Measurements from ENCODE around the gene C1QL4.
"Not testable (repeated sequence)": the region's sequence is repeated elsewhere in the genome, so short reads cannot be mapped to it uniquely, and the experiment has no call there.

C1QL4 gene

DNA sequence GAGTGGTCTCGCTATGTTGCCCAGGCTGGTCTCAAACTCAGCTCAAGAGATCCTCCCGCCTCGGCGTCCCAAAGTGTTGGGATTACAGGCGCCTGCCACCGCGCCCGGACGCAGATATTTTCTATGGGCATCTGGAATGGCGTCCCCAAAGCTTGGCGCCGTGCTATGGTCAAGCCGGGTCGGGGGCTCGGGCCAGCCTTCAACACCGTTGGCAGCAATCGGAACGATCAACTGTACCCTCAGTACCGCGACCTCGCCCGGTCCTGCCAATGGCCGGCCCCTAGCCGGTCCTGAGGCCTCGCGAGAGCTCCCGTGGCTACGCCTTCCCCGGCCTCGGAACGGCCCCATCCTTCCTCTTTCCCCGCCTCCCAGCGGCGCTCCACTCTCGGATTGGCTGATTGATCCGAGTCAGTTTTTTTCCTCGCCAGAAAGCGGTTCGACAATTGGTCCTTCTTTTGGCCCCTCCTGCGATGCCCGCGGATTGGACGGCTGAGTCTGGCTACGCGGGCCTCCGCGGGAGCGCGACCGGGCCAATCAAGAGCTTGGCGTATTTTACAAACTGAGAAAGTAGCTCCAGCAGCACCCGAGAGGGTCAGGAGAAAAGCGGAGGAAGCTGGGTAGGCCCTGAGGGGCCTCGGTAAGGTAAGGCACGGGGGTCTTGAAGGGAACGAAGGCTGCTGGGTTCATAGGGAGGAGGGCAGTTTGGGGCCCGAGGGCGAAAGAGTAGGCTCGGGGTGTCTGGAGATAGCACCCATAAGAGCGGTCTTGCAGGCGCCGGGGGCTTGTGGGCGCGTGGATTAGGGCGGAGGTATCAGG, 14.1 kb downstream of the C1QL4 start, which contains the start of gene TROAP:
Gene TROAP, plus strand, starts transcription at position 548 of the 816 bp plus-strand sequence. CDS start 354 bp downstream, outside the sequence.
- Histone ChIP-seq H3K9me3 (ENCODE audit: control insufficient read depth, insufficient read depth, low read length) (no peaks in the 10 kb centered on the region), H3K4me3 (ENCODE audit: low read length) (peak within 1 kb of the TSS; percentile 68; the same call in 1 of the 2 replicates), H3K27ac (ENCODE audit: low read length) (no peak within 1 kb of the TSS), H3K4me1 (ENCODE audit: control insufficient read depth, insufficient read depth, low read length) (0 out of 2 replicates have a peak, but pooled peaks cover 1% of the 10 kb centered on the region), H3K36me3 (ENCODE audit: control insufficient read depth, insufficient read depth, low read length) (peaks cover 13% of the 10 kb centered on the region), H3K27me3 (ENCODE audit: control insufficient read depth, insufficient read depth, low read length) (no peaks in the 10 kb centered on the region)
- peak; percentile 96 for DNase-seq (ENCODE audit: low read depth, low spot score)
- no CpG with 5 or more reads among the region's 65 CpGs for WGBS (ENCODE audit: insufficient coverage, insufficient read length)

DNA sequence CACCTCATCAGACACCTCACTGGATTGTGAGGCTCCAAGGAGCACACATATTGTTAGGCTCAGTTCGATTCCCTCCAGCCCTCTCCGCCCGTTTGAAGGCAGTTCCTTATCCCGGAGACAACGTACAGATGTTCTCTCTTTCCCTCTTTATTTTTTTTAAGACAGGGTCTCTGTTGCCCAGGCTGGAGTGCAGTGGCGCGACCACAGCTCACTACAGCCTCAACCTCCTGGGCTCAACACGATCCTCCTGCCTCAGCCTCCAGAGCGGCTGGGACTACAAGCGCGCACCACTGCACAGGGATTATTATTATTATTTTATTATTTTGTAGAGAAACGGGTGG, 14.7 kb downstream of the C1QL4 start:
- H3K27ac ChIP-seq (ENCODE audit: low read length): no peak overlapping the region
- no peaks in the 10 kb centered on the region for H3K27me3 ChIP-seq (ENCODE audit: control insufficient read depth, insufficient read depth, low read length)
- H3K9me3 ChIP-seq (ENCODE audit: control insufficient read depth, insufficient read depth, low read length): no peaks in the 10 kb centered on the region
- H3K36me3 ChIP-seq (ENCODE audit: control insufficient read depth, insufficient read depth, low read length): peaks cover 12% of the 10 kb centered on the region
- DNase-seq (ENCODE audit: low read depth, low spot score): no peak
- no CpG with 5 or more reads among the region's 12 CpGs for WGBS (ENCODE audit: insufficient coverage, insufficient read length)
- peak overlapping the region; percentile 66; the same call in 1 of the 2 replicates for H3K4me3 ChIP-seq (ENCODE audit: low read length)
- H3K4me1 ChIP-seq (ENCODE audit: control insufficient read depth, insufficient read depth, low read length): 0 out of 2 replicates have a peak, but pooled peaks cover 1% of the 10 kb centered on the region

DNA sequence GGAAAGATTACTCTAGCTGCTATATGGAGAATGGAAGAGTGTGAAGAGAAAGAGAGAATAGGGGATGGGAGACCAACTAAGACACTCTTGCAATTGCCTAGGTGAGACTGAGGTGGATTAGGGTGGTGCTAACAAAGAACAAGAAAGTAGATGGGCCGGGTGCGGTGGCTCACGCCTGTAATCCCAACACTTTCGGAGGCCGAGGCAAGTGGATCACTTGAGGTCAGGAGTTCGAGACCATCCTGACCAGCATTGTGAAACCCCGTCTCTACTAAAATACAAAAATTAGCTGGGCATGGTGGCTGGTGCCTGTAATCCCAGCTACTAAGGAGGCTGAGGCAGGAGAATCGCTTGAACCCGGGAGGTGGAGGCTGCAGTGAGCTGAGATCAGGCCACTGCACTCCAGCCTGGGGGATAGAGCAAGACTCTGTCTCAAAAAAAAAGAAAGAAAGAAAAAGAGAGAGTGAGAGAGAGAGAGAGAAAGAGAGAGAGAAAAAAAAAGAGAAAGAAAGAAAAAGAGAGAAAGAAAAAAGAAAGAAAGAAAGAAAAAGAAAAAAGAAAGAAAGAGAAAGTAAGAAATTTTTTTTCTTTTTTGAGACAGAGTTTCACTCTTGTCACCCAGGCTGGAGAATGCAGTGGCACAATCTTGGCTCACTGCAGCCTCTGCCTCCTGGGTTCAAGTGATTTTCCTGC, 16.4 kb downstream of the C1QL4 start:
- H3K36me3 ChIP-seq (ENCODE audit: control insufficient read depth, insufficient read depth, low read length); H3K4me1 ChIP-seq (ENCODE audit: control insufficient read depth, insufficient read depth, low read length); DNase-seq (ENCODE audit: low read depth, low spot score); H3K9me3 ChIP-seq (ENCODE audit: control insufficient read depth, insufficient read depth, low read length); H3K27me3 ChIP-seq (ENCODE audit: control insufficient read depth, insufficient read depth, low read length); H3K27ac ChIP-seq (ENCODE audit: low read length); H3K4me3 ChIP-seq (ENCODE audit: low read length): not testable (repeated sequence)
- no CpG with 5 or more reads among the region's 9 CpGs for WGBS (ENCODE audit: insufficient coverage, insufficient read length)

DNA sequence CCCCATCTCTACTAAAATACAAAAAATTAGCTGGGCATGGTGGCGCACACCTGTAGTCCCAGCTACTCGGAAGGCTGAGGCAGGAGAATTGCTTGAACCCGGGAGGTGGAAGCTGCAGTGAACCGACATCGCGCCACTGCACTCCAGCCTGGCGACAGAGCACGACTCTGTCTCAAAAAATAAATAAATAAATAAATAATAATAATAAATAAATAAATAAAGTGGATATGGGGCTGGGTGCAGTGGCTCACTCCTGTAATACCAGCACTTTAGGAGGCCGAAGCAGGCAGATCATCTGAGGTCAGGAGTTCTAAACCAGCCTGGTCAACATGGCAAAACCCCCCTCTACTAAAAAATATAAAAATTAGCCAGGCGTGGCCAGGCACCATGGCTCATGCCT, 19.9 kb downstream of the C1QL4 start:
- no CpG with 5 or more reads among the region's 10 CpGs for WGBS (ENCODE audit: insufficient coverage, insufficient read length)

DNA sequence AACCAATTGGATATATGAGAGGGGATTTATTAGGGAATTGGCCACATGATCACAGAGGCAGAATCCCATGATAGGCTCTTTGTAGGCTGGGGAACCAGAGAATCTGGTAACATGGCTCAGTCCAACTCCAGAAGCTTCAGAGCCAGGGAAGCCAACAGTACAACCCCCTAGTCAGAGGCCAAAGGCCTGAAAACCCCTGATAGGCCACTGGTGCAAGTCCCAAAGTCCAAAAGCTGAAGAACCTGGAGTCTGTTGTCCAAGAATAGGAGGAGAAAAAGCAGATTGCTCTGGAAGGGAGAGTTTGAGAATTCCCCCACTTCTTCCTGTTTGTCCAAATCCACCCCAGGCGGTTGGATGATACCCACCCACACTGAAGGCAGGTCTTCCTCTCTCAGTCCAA, 22.2 kb downstream of the C1QL4 start:
- Histone ChIP-seq H3K27ac (ENCODE audit: low read length) (no peak overlapping the region), H3K36me3 (ENCODE audit: control insufficient read depth, insufficient read depth, low read length) (no peaks in the 10 kb centered on the region), H3K4me1 (ENCODE audit: control insufficient read depth, insufficient read depth, low read length) (no peaks in the 10 kb centered on the region), H3K9me3 (ENCODE audit: control insufficient read depth, insufficient read depth, low read length) (no peaks in the 10 kb centered on the region), H3K4me3 (ENCODE audit: low read length) (no peak overlapping the region), H3K27me3 (ENCODE audit: control insufficient read depth, insufficient read depth, low read length) (no peaks in the 10 kb centered on the region)
- no peak for DNase-seq (ENCODE audit: low read depth, low spot score)
- WGBS (ENCODE audit: insufficient coverage, insufficient read length): no CpG with 5 or more reads among the region's 1 CpG

More for the DNA sequence above, 19.9 kb downstream of the C1QL4 start:
- not testable (repeated sequence) for H3K4me1 ChIP-seq (ENCODE audit: control insufficient read depth, insufficient read depth, low read length); DNase-seq (ENCODE audit: low read depth, low spot score); H3K27ac ChIP-seq (ENCODE audit: low read length); H3K27me3 ChIP-seq (ENCODE audit: control insufficient read depth, insufficient read depth, low read length); H3K4me3 ChIP-seq (ENCODE audit: low read length); H3K36me3 ChIP-seq (ENCODE audit: control insufficient read depth, insufficient read depth, low read length); H3K9me3 ChIP-seq (ENCODE audit: control insufficient read depth, insufficient read depth, low read length)

DNA sequence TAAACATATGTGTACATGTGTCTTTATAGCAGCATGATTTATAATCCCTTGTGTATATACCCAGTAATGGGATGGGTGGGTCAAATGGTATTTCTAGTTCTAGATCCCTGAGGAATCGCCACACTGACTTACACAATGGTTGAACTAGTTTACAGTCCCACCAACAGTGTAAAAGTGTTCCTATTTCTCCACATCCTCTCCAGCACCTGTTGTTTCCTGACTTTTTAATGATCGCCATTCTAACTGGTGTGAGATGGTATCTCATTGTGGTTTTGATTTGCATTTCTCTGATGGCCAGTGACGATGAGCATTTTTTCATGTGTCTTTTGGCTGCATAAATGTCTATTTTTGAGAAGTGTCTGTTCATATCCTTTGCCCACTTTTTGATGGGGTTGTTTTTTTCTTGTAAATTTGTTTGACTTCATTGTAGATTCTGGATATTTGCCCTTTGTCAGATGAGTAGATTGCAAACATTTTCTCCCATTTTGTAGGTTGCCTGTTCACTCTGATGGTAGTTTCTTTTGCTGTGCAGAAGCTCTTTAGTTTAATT, 26.5 kb downstream of the C1QL4 start:
- not testable (repeated sequence) for H3K36me3 ChIP-seq (ENCODE audit: control insufficient read depth, insufficient read depth, low read length); H3K27ac ChIP-seq (ENCODE audit: low read length); H3K9me3 ChIP-seq (ENCODE audit: control insufficient read depth, insufficient read depth, low read length); DNase-seq (ENCODE audit: low read depth, low spot score); H3K27me3 ChIP-seq (ENCODE audit: control insufficient read depth, insufficient read depth, low read length); H3K4me1 ChIP-seq (ENCODE audit: control insufficient read depth, insufficient read depth, low read length); H3K4me3 ChIP-seq (ENCODE audit: low read length)
- WGBS (ENCODE audit: insufficient coverage, insufficient read length): no CpG with 5 or more reads among the region's 3 CpGs

DNA sequence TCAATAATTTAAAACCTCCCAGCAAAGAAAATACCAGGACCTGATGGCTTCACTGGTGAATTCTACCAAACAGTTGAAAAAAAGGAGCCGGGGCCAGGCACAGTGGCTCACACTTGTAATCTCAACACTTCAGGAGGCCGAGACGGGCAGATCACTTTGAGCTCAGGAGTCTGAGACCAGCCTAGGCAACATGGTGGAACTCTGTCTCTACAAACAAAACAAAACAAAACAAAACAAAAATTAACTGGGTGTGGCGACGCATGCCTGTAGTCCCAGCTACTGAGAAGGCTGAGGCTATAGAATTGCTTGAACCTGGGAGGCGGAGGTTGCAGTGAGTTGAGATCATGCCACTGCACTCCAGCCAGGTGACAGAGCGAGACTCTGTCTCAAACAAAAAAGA, 27.6 kb downstream of the C1QL4 start:
- Histone ChIP-seq H3K27ac (ENCODE audit: low read length) (no peak overlapping the region), H3K27me3 (ENCODE audit: control insufficient read depth, insufficient read depth, low read length) (no peaks in the 10 kb centered on the region), H3K4me3 (ENCODE audit: low read length) (no peak overlapping the region), H3K9me3 (ENCODE audit: control insufficient read depth, insufficient read depth, low read length) (no peaks in the 10 kb centered on the region), H3K4me1 (ENCODE audit: control insufficient read depth, insufficient read depth, low read length) (no peaks in the 10 kb centered on the region), H3K36me3 (ENCODE audit: control insufficient read depth, insufficient read depth, low read length) (no peaks in the 10 kb centered on the region)
- DNase-seq (ENCODE audit: low read depth, low spot score): no peak
- WGBS (ENCODE audit: insufficient coverage, insufficient read length): no CpG with 5 or more reads among the region's 7 CpGs

DNA sequence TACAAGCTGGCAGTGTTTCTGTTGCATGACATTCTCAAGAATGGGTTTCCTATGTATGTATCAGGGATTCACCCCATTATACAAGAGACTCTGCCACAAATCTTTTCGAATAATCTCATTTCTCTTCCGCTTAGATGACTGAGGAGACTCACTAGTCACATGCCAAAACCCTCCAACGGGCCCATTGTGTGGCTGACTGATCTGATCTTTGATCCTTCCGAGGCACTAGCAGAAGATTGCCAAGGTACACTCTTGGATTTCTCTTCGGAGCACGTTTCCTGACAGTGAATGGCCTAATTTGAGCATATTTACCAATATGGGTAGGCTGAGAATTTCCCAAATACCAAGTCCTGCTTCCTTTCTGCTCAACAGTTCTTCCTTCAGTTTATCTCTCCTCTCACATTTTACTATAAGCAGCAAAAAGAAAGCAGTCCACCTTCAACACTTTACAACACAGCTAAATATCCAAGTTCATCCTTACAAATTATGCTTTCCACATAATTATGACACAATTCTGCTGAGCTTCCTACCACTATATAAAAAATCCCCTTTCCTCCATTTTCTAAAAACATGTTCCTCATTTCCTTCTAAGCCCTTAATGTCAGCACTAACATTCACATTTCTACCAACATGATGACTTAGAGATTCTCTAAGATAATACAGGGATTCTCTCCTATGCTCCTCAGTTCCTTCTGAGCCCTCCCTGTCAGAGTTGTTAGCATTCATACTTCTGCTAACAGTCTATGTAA, 31.1 kb downstream of the C1QL4 start:
- H3K4me3 ChIP-seq (ENCODE audit: low read length): no peak overlapping the region
- H3K9me3 ChIP-seq (ENCODE audit: control insufficient read depth, insufficient read depth, low read length): no peaks in the 10 kb centered on the region
- no peaks in the 10 kb centered on the region for H3K27me3 ChIP-seq (ENCODE audit: control insufficient read depth, insufficient read depth, low read length)
- no peak for DNase-seq (ENCODE audit: low read depth, low spot score)
- H3K36me3 ChIP-seq (ENCODE audit: control insufficient read depth, insufficient read depth, low read length): no peaks in the 10 kb centered on the region
- no CpG with 5 or more reads among the region's 6 CpGs for WGBS (ENCODE audit: insufficient coverage, insufficient read length)
- no peaks in the 10 kb centered on the region for H3K4me1 ChIP-seq (ENCODE audit: control insufficient read depth, insufficient read depth, low read length)
- H3K27ac ChIP-seq (ENCODE audit: low read length): no peak overlapping the region

DNA sequence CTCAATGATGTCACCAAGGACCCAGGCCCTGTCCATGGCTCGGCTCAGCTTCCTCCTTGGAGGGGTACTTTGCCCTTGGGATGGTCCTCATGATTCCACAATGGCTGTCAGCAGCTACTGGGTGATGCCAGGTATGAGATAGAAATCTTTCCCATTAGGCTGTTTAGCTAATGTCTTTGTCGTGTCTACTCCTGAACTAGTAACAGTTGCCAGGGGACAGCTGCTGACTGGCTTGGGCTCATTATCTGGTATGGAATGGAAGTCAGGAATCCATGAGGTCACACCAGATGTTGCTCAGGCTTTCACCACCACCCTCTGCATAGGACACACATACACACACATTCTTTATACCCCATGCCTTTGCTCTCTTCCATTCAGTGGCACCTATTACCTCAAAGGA, 32.8 kb downstream of the C1QL4 start:
- no CpG with 5 or more reads among the region's 2 CpGs for WGBS (ENCODE audit: insufficient coverage, insufficient read length)

DNA sequence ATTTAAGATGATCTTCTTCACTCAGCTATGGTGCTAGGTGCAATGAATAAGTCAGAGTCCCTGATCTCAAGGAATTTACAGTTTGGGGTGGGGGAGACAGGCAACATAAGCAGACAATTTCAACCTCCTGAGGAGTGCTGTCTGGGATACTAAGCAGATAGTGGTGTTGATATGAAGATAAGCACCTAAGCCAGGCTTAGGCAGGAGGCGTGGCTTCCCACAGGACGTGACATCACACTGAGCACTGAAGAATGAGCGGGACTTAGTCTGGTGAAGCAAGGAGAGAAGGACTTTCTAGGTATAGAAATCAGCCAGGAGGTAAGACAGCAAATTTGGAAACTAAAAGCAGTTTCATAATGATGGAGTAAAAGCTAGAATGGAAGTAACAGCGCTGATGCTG, 35.2 kb downstream of the C1QL4 start:
- DNase-seq (ENCODE audit: low read depth, low spot score): no peak
- Histone ChIP-seq H3K4me1 (ENCODE audit: control insufficient read depth, insufficient read depth, low read length) (peaks cover 6% of the 10 kb centered on the region), H3K9me3 (ENCODE audit: control insufficient read depth, insufficient read depth, low read length) (no peaks in the 10 kb centered on the region), H3K27ac (ENCODE audit: low read length) (no peak overlapping the region), H3K4me3 (ENCODE audit: low read length) (no peak overlapping the region), H3K36me3 (ENCODE audit: control insufficient read depth, insufficient read depth, low read length) (no peaks in the 10 kb centered on the region; the same call in 1 of the 2 replicates), H3K27me3 (ENCODE audit: control insufficient read depth, insufficient read depth, low read length) (peaks cover 17% of the 10 kb centered on the region)
- no CpG with 5 or more reads among the region's 4 CpGs for WGBS (ENCODE audit: insufficient coverage, insufficient read length)

More for the DNA sequence above, 32.8 kb downstream of the C1QL4 start:
- Histone ChIP-seq H3K27me3 (ENCODE audit: control insufficient read depth, insufficient read depth, low read length) (no peaks in the 10 kb centered on the region), H3K4me3 (ENCODE audit: low read length) (no peak overlapping the region), H3K27ac (ENCODE audit: low read length) (no peak overlapping the region), H3K36me3 (ENCODE audit: control insufficient read depth, insufficient read depth, low read length) (no peaks in the 10 kb centered on the region), H3K4me1 (ENCODE audit: control insufficient read depth, insufficient read depth, low read length) (no peaks in the 10 kb centered on the region), H3K9me3 (ENCODE audit: control insufficient read depth, insufficient read depth, low read length) (no peaks in the 10 kb centered on the region)
- DNase-seq (ENCODE audit: low read depth, low spot score): no peak

Data from iPS DF 6.9 (cell line).